GM12873 (cell line): Measurements from ENCODE around the gene NKAP.
A peak's percentile ranks its signal among the peaks of the same experiment; 100 is the strongest.

Source experiments
- TF ChIP-seq, protein P1 (sequence below): IDR thresholded peaks from 2 replicates; pipeline ENCODE4 v1.5.1; 2012; ENCODE audit warnings: low read depth, mild to moderate bottlenecking, moderate library complexity, low read length, control low read depth; ENCODE audit not compliant: insufficient read depth; ENCODE audit errors: missing control alignments

The NKAP gene

DNA sequence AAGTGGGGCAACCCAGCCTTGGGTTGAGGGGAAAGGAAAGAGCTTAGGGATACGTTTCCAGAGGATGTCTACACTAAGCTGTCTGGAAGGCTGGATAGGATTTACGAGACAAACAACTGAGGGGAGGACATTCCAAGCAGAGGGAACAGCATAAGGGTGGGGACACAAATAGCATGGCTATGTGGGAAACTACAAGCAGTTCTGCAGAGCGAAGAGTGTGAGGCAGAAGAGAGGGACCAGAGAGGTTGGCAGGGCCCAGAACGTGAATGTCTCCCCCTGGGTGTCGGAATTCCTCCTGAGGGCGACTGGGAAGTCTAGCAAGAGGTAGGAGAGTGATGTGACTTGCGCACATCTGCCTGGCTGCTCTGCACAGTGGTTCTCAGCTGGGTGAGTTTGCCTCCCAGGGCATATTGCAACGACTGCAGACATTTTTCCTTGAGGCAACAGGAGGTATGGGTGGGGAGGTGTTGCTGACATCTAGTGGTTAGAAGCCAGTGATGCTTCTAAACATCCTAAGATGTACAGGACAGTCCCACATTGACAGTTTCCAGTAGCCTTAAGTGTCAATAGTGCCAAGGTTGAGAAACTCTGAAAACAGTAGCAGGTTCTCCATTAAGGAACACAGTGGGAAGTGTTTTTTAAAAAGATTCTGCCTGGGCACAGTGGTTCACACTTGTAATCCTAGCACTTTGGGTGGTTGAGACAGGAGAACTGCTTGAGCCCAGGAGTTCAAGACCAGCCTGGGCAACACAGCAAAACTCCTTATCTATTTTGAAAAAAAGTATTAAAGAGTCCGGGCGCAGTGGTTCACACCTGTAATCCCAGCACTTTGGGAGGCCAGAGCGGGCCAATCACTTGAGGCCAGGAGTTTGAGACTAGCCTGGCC, 62.8 kb downstream of the NKAP start:
- TF ChIP-seq, protein P1, sequence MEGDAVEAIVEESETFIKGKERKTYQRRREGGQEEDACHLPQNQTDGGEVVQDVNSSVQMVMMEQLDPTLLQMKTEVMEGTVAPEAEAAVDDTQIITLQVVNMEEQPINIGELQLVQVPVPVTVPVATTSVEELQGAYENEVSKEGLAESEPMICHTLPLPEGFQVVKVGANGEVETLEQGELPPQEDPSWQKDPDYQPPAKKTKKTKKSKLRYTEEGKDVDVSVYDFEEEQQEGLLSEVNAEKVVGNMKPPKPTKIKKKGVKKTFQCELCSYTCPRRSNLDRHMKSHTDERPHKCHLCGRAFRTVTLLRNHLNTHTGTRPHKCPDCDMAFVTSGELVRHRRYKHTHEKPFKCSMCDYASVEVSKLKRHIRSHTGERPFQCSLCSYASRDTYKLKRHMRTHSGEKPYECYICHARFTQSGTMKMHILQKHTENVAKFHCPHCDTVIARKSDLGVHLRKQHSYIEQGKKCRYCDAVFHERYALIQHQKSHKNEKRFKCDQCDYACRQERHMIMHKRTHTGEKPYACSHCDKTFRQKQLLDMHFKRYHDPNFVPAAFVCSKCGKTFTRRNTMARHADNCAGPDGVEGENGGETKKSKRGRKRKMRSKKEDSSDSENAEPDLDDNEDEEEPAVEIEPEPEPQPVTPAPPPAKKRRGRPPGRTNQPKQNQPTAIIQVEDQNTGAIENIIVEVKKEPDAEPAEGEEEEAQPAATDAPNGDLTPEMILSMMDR: peak; percentile 88

DNA sequence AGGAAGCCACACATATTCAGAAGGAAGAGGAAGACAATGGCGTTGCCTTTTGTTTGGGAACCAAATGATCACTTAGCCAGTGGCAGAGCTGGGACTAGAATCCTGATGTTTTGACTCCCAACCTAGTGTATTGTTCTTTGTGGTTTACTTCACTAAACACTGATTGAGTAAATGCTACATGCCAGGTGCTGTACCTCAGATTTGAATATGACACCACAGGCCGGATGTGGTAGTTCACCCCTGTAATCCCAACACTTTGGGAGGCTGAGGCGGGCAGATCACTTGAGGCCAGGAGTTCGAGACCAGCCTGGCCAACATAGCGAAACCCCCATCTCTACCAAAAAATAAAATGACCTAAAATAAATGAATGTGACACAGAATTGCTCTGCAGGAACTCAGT, 63.5 kb downstream of the NKAP start:
- TF ChIP-seq, protein P1: no peak

DNA sequence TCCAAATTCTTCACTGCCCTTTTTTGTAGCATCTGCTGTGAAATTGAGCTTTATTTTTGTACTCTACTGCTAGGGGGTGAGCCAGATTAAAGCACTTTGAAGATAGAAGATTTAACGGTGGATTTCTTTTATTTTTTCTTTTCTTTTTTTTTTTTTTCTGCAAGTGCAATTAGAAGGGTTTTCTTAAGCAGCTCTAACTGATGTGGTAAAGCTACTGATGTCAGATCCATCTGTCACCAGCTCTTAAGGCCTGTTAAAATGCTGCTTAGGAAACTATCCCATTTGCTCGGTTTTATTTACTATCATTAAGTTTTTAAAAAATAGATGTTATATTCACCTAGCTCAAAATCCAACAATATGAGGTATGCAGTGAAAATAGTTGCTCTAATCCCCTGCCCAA, 64.8 kb downstream of the NKAP start:
- TF ChIP-seq, protein P1: no peak

DNA sequence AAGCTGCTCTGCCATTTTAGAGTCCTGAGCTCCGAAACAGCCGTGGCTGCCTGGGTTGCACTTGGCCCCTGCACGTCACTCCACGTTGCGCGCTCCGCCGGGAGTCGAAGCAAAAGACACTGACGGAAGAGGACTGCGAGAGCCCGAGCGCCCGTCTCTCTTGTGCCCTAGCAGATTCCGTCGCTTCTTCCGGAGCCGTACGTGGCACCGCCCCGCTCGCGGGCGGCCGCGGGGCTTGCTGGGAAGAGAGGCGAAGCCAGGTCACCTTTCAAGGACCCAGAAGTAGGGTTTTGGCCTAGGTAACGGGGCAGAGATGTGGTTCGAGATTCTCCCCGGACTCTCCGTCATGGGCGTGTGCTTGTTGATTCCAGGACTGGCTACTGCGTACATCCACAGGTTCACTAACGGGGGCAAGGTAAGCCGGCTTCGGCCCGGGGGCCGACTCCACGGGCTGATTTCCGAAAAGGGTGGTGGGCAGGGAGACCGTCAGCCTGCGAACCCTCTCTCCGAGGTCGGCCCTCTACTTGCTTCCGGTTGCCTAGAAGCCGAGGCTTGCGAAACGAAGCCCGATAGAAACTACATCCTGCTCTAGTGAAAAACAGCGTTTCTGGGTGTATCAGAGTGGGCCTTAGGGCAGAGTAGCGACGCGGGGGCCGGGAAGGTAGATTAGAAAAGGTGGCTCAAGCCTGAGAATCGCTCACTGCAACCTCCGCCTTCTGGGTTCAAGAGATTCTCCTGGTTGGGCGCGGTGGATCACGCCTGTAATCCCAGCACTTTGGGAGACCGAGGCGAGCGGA, 71.8 kb downstream of the NKAP start, which contains the start of the genes NDUFA1 and RNF113A:
Gene NDUFA1, plus strand, starts transcription at position 234 of the 797 bp plus-strand sequence. Its CDS starts 80 bp downstream, at position 314.
Gene RNF113A, minus strand, starts transcription at position 135 of the 797 bp plus-strand sequence. Its CDS starts 120 bp downstream, at position 15.
- TF ChIP-seq, protein P1: no peak

DNA sequence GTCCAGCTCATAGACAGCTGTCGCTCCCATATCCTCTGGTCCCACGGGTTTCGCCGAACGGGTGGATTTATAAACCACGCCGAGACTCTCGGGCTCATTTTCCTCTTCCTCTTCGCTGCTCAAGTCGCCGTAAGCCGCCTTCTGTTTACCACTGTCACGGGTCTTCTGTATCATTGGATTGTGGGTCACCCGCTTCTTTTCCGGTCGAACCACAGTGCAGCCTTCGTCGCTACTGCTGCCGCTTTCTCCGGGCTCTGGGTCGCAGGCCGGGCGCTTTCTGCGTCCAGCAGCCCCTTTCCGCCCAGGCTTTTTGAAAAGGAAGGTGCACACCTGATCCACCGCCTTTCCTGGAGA, 72.3 kb downstream of the NKAP start:
- TF ChIP-seq, protein P1: no peak
